PC-9 (cell line): ENCODE results near the gene AMZ1.
"Not testable (repeated sequence)": the region's sequence is repeated elsewhere in the genome, so short reads cannot be mapped to it uniquely, and the experiment has no call there.

Experiments used
- EZH2 ChIP-seq: fragments of 200-600 bp; sonication (generic); IDR thresholded peaks from 2 replicates; pipeline ENCODE4 v1.8.0; 2017; ENCODE audit warnings: antibody characterized with exemption, low read depth
- TF ChIP-seq, protein P1 (sequence below): fragments of 200-600 bp; sonication (generic); conservative IDR thresholded peaks from 2 replicates; pipeline ENCODE4 v1.6.1; 2017; ENCODE audit warnings: mixed run types, antibody characterized with exemption, mild to moderate bottlenecking, moderate library complexity

DNA sequence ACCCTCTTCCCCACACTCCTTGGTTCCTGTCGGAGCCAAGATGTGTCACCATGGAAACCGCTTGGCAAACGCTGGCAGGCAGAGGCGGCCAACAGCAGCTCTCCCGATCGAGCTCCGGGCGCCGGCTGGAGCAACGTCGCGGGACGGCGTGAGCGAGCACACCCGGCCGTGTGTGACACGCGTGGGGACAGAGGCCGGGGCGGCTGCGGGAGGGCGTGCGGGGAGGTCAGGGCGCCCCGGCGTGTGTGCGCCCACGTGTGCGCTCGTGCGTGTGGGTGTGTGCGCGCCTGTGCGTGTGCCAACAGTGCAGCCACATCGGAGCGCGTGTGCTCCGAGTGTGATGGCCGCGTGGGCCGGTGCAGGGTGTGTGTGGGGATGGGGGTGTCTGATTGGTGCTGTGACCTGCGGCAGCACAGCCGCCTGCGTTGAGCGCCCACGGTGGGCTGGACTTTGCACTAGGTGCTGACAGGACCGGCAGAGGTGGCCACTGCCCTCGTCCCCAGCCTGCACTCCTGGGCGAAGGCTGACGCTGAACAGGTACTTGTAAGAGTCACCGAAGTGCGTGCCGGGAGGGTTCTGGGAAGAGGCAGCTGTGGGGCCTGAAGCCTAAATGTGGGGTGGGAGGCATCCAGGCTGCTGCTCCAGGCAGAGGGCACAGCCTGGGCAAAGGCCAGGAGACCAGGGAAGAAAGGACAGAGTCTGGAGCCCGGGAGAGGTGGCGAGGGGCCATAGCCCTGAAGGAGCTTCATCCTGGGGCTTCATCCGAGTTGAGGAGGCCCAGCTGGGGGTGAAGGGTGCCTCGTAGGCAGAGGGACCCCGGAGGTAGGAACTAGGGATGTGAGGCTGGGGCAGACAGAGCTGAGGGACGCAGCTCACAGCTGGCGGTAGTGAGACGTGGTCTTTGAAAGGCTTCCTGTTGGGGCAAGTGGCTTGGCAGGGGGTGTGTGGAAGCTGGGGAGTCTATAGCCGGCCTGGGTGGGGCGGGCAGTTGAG is 8.6 kb upstream of the AMZ1 start:
- TF ChIP-seq, protein P1, sequence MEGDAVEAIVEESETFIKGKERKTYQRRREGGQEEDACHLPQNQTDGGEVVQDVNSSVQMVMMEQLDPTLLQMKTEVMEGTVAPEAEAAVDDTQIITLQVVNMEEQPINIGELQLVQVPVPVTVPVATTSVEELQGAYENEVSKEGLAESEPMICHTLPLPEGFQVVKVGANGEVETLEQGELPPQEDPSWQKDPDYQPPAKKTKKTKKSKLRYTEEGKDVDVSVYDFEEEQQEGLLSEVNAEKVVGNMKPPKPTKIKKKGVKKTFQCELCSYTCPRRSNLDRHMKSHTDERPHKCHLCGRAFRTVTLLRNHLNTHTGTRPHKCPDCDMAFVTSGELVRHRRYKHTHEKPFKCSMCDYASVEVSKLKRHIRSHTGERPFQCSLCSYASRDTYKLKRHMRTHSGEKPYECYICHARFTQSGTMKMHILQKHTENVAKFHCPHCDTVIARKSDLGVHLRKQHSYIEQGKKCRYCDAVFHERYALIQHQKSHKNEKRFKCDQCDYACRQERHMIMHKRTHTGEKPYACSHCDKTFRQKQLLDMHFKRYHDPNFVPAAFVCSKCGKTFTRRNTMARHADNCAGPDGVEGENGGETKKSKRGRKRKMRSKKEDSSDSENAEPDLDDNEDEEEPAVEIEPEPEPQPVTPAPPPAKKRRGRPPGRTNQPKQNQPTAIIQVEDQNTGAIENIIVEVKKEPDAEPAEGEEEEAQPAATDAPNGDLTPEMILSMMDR, result not testable (repeated sequence)
- TF ChIP-seq EZH2, result not testable (repeated sequence)
